Vagina (tissue), 2 donors: ENCODE data around the gene GALNT12. TPM values are rescaled to one million over a fixed set of nuclear protein-coding genes. Genes with fewer than 3 reads are reported as not detected.
A peak's percentile ranks its signal among the peaks of the same experiment; 100 is the strongest.

Source experiments
- DNase-seq, 2 donors: peaks; one replicate each; pipeline ENCODE4 v3.0.0-alpha.2; 2017; ENCODE audit errors: extremely low spot score in 2 of 2
- H3K27ac ChIP-seq: fragments of 200-600 bp; sonication (generic); one replicate; pipeline ENCODE4 v1.5.1; 2019
- H3K27me3 ChIP-seq: fragments of 200-600 bp; sonication (generic); one replicate; pipeline ENCODE4 v1.5.1; 2019
- H3K36me3 ChIP-seq, 2 donors: fragments of 200-600 bp; sonication (generic); one replicate each; pipeline ENCODE4 v1.5.1; 2017 to 2019
- H3K4me1 ChIP-seq: fragments of 200-600 bp; sonication (generic); one replicate; pipeline ENCODE4 v1.5.1; 2019
- H3K4me3 ChIP-seq, 2 donors: fragments of 200-600 bp; sonication (generic); 1 replicate in 1 of 2; 2 replicates in 1 of 2; pipeline ENCODE4 v1.5.1; 2016 to 2019
- H3K9me3 ChIP-seq: fragments of 200-600 bp; sonication (generic); one replicate; pipeline ENCODE4 v1.5.1; 2019
- POLR2A ChIP-seq, 2 donors: fragments of 450-650 bp; IDR thresholded peaks; one replicate each; pipeline ENCODE4 v1.6.1; 2017; ENCODE audit warnings: antibody characterized with exemption in 2 of 2, mild to moderate bottlenecking in 2 of 2, moderate library complexity in 2 of 2
- POLR2AphosphoS5 ChIP-seq, 2 donors: sonication (generic); formaldehyde crosslinking; IDR thresholded peaks; one replicate each; pipeline ENCODE4 v1.9.0; 2017; ENCODE audit warnings: antibody characterized with exemption in 2 of 2, mild to moderate bottlenecking in 2 of 2, low read depth in 1 of 2; ENCODE audit not compliant: insufficient read depth in 1 of 2
- intact Hi-C: fragments of 100-400 bp; cut with DNase I; formaldehyde crosslinking; loops from one replicate; pipeline ENCODE4 v1.15.1; 2023
- total RNA-seq: library from RNA; depleted of rRNA; stranded (reverse); fragments of >200 nt; gene quantifications from one replicate; pipeline ENCODE4 v1.2.3, GENCODE V29; 2016
- TF ChIP-seq, protein P1 (sequence below), 3 experiments: fragments of 450-650 bp in 2 of 3; fragments of 200-600 bp in 1 of 3; sonication (generic) in 1 of 3; IDR thresholded peaks; one replicate each; pipeline ENCODE4 v1.5.1; 2017 to 2019; ENCODE audit warnings: antibody characterized with exemption in 3 of 3, mild to moderate bottlenecking in 2 of 3, moderate library complexity in 2 of 3

GALNT12 gene
- total RNA-seq, 1 donor from 2014 or later = 5.4 TPM

- intact Hi-C loops = no loop called here
- DNase-seq = no peak
- no peaks in the 10 kb centered on the region for H3K9me3 ChIP-seq
- H3K36me3 ChIP-seq = no peaks in the 10 kb centered on the region
- H3K4me3 ChIP-seq = no peak overlapping the region
- no peaks in the 10 kb centered on the region for H3K4me1 ChIP-seq
- TF ChIP-seq POLR2AphosphoS5 (IDR thresholded peaks at IDR 0.05; ENCODE audit: insufficient read depth in 1 of 2, low read depth in 1 of 2) (no peak), POLR2A (IDR thresholded peaks at IDR 0.05) (no peak)
- TF ChIP-seq, protein P1, sequence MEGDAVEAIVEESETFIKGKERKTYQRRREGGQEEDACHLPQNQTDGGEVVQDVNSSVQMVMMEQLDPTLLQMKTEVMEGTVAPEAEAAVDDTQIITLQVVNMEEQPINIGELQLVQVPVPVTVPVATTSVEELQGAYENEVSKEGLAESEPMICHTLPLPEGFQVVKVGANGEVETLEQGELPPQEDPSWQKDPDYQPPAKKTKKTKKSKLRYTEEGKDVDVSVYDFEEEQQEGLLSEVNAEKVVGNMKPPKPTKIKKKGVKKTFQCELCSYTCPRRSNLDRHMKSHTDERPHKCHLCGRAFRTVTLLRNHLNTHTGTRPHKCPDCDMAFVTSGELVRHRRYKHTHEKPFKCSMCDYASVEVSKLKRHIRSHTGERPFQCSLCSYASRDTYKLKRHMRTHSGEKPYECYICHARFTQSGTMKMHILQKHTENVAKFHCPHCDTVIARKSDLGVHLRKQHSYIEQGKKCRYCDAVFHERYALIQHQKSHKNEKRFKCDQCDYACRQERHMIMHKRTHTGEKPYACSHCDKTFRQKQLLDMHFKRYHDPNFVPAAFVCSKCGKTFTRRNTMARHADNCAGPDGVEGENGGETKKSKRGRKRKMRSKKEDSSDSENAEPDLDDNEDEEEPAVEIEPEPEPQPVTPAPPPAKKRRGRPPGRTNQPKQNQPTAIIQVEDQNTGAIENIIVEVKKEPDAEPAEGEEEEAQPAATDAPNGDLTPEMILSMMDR (IDR thresholded peaks at IDR 0.05) = no peak
- H3K27me3 ChIP-seq = no peaks in the 10 kb centered on the region
- no peak overlapping the region for H3K27ac ChIP-seq
Observed at GRCh38 chr9:98842510-98842909, 35.0 kb downstream of the GALNT12 start.

DNA sequence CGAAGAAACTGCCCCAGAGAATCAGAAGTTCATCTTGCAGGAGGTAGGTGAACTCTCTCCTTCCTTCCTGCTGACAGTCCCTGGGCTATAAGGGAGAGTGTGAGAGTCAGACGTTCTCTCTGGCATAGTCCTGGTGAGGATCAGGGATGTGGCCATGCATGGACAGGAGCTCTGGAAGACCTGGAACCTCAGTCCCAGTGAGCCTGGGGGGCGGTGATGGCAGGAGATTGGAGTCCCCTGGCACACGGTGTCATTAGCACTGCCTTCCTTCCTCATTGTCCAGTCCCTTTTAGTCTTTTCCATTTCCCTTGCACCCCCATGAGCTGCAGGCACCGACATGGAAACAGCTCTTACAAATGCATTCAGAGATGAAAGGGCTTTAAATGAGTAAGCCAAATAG, 38.6 kb downstream of the GALNT12 start:
- H3K4me1 ChIP-seq = no peaks in the 10 kb centered on the region
- intact Hi-C loops = no loop called here
- DNase-seq = no peak

GRCh38 chr9:98846879-98847278, 39.4 kb downstream of the GALNT12 start:
- DNase-seq = no peak
- H3K4me1 ChIP-seq = no peaks in the 10 kb centered on the region
- H3K27me3 ChIP-seq = no peaks in the 10 kb centered on the region
- H3K4me3 ChIP-seq = no peak overlapping the region
- H3K27ac ChIP-seq = no peak overlapping the region
- no peaks in the 10 kb centered on the region for H3K9me3 ChIP-seq
- intact Hi-C loops = no loop called here
- TF ChIP-seq, protein P1 (IDR thresholded peaks at IDR 0.05) = no peak
- TF ChIP-seq POLR2AphosphoS5 (IDR thresholded peaks at IDR 0.05; ENCODE audit: insufficient read depth in 1 of 2, low read depth in 1 of 2) (no peak), POLR2A (IDR thresholded peaks at IDR 0.05) (no peak)
- H3K36me3 ChIP-seq = no peaks in the 10 kb centered on the region

More for the DNA sequence above, 38.6 kb downstream of the GALNT12 start:
- H3K36me3 ChIP-seq = no peaks in the 10 kb centered on the region
- H3K9me3 ChIP-seq = no peaks in the 10 kb centered on the region
- no peaks in the 10 kb centered on the region for H3K27me3 ChIP-seq
- TF ChIP-seq, protein P1 (IDR thresholded peaks at IDR 0.05) = no peak
- no peak for TF ChIP-seq POLR2A (IDR thresholded peaks at IDR 0.05)
- TF ChIP-seq POLR2AphosphoS5 (IDR thresholded peaks at IDR 0.05; ENCODE audit: insufficient read depth in 1 of 2, low read depth in 1 of 2) = no peak
- no peak overlapping the region for H3K4me3 ChIP-seq
- H3K27ac ChIP-seq = no peak overlapping the region

DNA sequence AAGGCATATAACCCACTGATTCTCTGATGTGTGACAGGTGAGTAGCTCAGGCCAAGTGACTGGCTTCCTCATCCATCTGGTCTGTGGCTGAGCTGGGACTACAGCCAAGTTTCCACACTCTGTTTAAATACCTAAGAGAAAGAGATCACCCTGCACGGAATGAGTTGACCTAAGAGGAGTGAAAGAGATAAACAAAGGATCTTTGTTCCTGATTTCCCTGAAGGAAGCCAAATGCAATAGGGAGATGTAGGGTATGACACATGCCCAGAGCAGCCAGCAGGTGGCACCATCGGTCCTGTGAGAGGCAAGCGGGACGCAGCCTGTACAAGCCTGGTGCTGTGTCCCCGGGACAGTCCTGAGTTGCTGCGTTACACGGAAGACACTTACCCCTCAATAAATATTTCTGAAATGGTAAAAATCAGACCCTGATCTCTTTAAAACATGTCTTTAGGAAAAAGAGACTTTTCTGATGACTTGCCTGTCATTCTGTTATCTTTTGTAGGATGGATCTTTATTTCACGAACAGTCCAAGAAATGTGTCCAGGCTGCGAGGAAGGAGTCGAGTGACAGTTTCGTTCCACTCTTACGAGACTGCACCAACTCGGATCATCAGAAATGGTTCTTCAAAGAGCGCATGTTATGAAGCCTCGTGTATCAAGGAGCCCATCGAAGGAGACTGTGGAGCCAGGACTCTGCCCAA, 41.1 kb downstream of the GALNT12 start:
- no peaks in the 10 kb centered on the region for H3K27me3 ChIP-seq
- DNase-seq = no peak
- peak overlapping the region; percentile 24 to 32 for H3K4me3 ChIP-seq
- intact Hi-C loops = no loop called here
- no peaks in the 10 kb centered on the region for H3K9me3 ChIP-seq
- H3K36me3 ChIP-seq = no peaks in the 10 kb centered on the region
- H3K4me1 ChIP-seq = no peaks in the 10 kb centered on the region
- TF ChIP-seq POLR2AphosphoS5 (IDR thresholded peaks at IDR 0.05; ENCODE audit: insufficient read depth in 1 of 2, low read depth in 1 of 2) (peak; percentile 41 to 51), POLR2A (IDR thresholded peaks at IDR 0.05) (no peak)
- TF ChIP-seq, protein P1 (IDR thresholded peaks at IDR 0.05) = peak; percentile 74 to 88 (median 85)
- peak overlapping the region; percentile 40 for H3K27ac ChIP-seq

- Histone ChIP-seq H3K4me1 (no peaks in the 10 kb centered on the region), H3K4me3 (no peak overlapping the region), H3K27ac (no peak overlapping the region), H3K36me3 (no peaks in the 10 kb centered on the region), H3K27me3 (no peaks in the 10 kb centered on the region), H3K9me3 (no peaks in the 10 kb centered on the region)
- intact Hi-C loops = no loop called here
- no peak for DNase-seq
- TF ChIP-seq POLR2AphosphoS5 (IDR thresholded peaks at IDR 0.05; ENCODE audit: insufficient read depth in 1 of 2, low read depth in 1 of 2) = no peak
- TF ChIP-seq, protein P1 (IDR thresholded peaks at IDR 0.05) = no peak
- TF ChIP-seq POLR2A (IDR thresholded peaks at IDR 0.05) = no peak
Observed at GRCh38 chr9:98849563-98849962, 42.1 kb downstream of the GALNT12 start.
